Stimulated activated CD8-positive, alpha-beta memory T cell treated with anti-CD3 and anti-CD28 coated beads, Interleukin-4, amount 100 ng/mL, for 1 hour (primary cell): ENCODE results near the gene PANX3.

Experiments
- DNase-seq, 2 donors: peaks; one replicate each; pipeline ENCODE4 v3.0.0-alpha.2; 2020; ENCODE audit warnings: low read depth in 2 of 2, low spot score in 1 of 2

Gene PANX3

DNA sequence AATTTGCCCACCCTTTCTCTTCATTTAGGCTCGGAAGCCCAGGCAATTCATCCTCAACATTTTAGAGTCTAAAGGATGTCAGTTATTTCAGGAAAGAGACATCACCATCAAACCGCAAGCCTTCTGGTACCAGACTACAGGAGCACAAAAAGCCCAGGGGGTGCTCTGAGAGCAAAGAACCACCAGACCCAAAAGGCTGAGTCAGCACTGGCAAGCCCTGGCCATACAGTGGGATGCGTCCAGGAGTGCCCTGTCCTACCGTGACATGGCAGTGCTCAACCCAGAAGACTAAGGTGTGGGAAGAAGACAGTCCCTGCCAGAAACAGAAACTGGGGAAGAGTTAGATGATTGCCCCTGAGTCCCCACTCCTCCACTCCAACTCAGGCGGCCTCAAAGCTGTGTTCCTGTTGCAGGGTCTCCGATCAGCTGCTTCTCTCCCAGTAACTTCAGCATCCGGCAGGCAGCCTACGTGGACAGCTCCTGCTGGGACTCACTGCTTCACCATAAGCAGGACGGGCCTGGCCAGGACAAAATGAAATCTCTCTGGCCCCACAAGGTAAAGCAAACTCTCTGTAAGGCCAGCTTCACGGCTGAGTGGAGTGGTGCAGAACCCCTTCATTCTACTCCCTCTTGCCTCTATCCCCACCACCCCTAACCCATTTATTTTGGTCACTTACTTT lies 1.5 kb downstream of the PANX3 start:
- DNase-seq, result no peak

- no peak for DNase-seq
Observed at GRCh38 chr11:124618863-124619262, 7.6 kb downstream of the PANX3 start.

DNA sequence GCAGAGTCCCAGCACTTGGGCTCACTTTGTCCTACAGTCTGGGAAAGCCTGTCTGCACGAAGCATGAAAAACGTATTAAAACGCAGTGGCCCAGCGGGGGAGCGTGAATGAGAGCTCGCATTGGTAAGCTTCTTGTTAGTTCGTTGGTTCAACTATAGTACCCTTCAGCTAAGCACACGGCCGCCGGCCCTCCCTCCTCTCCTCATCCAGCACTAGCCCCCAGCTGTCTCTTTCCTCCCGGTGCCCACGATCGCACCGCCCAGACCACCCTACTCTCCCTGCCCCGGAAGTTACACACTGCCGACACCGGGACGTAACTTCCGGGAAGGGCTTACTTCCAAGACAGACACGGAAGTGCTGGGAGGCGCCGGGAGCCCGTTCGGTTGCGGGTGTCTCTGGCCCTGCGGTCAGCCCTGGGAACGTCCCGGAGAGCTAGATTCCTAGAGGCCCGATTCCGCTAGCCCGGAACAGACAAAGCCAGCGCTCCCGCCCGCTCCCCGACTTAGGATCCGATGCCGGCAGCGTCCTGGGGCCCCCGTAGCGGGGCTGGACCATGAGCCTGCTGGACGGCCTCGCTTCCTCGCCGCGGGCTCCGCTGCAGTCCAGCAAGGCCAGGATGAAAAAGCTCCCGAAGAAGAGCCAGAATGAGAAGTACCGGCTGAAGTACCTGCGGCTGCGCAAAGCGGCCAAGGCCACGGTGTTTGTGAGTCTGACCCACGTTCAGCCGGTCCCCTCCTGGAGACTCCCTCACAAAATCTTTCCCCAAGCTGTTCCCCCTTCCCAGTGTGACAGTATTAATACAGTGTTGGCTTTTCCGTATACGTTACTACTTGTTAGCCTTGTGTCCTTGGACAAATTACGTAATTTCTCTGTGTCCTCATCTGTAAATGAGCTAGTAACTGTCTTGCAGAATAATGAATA lies 11.6 kb downstream of the PANX3 start, which contains the start of gene TBRG1:
TBRG1 (plus strand) TSS at position 334 of the 921 bp plus-strand sequence; CDS start at position 554, 220 bp downstream.
- DNase-seq, result peak; percentile 50 to 61

GRCh38 chr11:124623861-124624525 lies 12.8 kb downstream of the PANX3 start:
- no peak for DNase-seq

GRCh38 chr11:124625504-124626168 lies 14.4 kb downstream of the PANX3 start:
- no peak for DNase-seq

GRCh38 chr11:124627546-124627945 lies 16.3 kb downstream of the PANX3 start:
- no peak for DNase-seq

- no peak for DNase-seq
Observed at GRCh38 chr11:124629961-124630360, 18.7 kb downstream of the PANX3 start.

GRCh38 chr11:124633355-124633754 lies 22.1 kb downstream of the PANX3 start:
- no peak for DNase-seq

- DNase-seq, result no peak
Observed at GRCh38 chr11:124635932-124636331, 24.7 kb downstream of the PANX3 start.

DNA sequence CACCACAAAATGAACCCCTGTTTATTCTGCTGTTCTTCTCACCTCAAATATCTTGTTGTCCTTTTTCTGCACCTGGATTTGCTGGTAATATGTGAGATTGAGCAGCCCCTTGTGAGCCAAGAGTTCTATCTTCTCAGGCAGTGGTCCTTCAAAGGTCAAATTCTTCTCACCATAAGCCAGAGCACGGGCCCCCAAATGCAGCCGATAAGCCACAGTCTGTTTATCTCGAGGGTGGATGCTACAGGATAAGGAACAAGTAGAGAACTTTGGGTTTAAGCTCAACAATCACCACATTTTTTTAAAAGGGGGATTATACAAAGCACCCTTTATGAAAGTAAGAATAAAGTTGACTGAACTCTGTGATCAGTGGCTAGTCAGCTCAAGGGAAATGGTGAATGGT lies 27.3 kb downstream of the PANX3 start:
- no peak for DNase-seq

- DNase-seq, result no peak
Observed at GRCh38 chr11:124639186-124639585, 28.0 kb downstream of the PANX3 start.

DNA sequence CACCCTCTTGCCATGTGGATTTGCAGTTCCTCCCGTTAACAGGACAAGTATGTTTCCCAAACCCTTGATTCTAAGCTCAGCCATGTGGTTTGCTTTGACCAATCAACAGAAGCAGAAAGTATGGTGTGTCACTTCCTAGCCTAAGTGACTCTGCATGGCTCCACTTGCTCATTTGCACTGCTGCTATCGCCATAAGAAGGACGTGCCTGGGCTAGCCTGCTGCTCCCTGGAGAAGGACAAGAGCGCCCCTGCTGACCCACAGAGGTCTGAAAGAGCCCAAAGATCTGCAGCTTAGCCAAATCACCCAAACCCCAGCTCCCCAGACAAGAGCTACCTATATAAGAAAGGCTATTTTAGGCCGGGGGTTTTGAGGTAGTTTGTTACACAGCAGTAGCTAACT lies 29.4 kb downstream of the PANX3 start:
- no peak for DNase-seq

- no peak for DNase-seq
Observed at GRCh38 chr11:124642628-124643027, 31.4 kb downstream of the PANX3 start.

GRCh38 chr11:124643042-124643604 lies 31.9 kb downstream of the PANX3 start:
- DNase-seq, result no peak

DNA sequence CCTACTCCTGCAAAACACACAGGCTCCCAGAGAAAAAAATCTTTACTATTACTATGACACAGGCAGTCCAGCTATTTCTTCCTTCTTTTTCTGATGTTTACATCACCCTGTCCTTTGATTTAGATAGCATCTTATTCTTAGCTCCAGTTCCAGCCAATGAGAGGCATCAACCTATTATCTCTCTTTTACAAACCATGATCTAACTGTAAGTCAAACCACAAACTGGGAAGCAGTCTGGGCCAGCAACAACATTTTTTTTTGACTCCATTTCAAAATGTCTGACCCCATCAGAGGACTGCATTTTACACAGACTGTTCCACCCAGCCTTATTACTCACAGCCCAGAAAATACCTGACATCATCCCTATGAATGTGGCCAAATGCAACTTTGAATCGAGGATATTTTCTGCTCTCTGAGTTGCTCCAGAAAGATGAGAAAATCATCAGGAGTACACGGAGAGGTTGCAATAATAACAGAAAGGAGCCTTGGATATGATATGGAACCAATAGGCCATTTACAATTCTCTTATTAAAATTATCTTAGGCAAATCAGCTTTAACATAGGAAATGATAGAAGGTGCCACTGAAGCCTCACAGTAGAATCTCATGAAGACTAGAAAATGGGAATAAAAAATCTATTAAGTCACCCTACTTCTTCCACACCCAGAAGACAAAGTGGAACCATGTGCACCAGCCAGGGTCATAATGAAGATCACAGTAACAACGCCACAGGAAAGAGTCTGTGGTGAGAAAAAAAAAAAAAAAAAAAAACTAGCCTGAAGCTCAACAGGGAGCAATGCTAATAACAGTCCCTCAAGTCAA lies 32.6 kb downstream of the PANX3 start:
- no peak for DNase-seq

DNA sequence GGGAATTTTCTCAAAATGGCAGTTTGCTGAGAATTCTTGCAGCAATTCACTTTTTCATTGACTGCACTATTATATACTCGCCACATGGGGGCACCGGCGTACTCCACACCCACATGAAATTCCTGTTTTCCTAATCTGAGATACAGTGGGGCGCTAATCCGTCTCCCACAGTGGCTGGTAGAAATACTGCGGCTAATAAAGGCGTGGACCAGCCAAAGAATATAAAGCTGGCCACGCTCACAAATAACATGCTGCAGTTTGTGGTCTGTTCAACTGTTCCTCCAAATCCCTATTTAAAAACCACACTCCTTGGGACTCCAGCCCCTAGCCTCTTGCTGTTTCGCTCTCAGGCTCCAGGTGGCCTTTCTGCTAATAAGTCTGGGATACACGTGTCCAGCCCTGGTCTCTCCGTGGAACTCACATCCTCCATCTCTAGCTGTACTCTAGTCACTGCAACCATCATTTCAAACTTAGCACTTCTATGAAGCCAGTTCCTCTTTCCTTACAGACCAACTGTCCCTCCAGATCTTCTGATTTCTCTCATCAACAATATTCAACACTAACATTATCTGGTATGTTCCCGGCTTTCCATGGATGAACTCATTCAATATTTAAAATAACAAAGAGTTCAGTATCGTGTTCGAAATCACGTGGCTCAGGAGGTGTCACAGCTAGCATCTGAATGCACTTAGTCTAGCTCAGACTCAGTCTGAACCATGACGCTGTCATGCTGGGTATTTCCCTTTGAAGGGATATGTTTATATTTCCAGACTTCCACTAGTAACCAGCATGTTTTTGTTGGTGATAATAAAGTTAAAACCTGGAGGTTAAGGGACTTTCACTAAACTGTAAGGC lies 33.4 kb downstream of the PANX3 start:
- no peak for DNase-seq

DNA sequence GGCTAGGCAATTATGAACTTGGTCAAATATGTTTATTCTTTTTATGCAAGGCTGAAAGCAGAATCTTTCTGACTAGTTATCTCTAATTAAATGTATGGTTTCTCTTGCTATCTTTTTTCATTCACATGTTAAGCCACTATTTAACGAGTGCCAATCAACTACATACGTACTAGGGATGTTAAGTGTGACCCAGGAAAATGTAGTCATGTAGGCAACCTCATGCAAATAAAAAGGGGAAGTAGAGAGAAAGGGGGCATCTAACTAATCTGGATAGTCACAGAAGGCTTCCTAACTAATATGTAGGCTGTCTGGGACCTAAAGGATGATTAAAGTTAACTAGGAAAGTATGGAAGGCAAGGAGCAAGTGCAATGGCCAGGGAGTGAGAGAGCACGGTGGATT lies 34.9 kb downstream of the PANX3 start:
- no peak for DNase-seq

DNA sequence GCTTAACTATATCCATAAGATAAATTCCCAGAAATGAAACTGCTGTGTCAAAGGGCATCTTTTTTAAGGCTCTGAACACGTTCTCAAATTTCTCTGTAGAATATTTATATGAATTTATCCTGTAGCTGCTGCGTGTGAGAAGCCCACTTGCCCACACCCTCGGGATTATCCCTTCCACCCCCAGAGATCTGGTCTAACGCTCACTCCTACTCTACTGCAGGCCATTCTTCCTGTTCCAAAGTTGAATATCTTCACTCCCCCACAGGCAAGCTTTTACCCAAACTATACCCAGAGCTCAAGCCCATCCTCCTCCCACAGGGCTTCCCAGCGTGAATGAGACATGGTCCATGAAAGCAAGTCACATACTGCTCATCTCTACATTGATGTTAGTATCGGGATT lies 37.4 kb downstream of the PANX3 start:
- DNase-seq, result no peak
